Ecto neural progenitor cell (in vitro differentiated cells): ENCODE data around the gene ZFP3.
"Not testable (repeated sequence)": the region's sequence is repeated elsewhere in the genome, so short reads cannot be mapped to it uniquely, and the experiment has no call there.

Experiments
- DNase-seq: peaks from one replicate; pipeline ENCODE4 v3.0.0-alpha.2; 2018; ENCODE audit warnings: low spot score

ZFP3 gene

GRCh38 chr17:5077781-5078105, 524 bp upstream of the ZFP3 start:
- DNase-seq, result no peak

- DNase-seq, result no peak
These were observed 2.3 kb downstream of the ZFP3 start for GRCh38 chr17:5080591-5080990.

GRCh38 chr17:5092218-5093010, 14.1 kb downstream of the ZFP3 start:
- no peak for DNase-seq

DNA sequence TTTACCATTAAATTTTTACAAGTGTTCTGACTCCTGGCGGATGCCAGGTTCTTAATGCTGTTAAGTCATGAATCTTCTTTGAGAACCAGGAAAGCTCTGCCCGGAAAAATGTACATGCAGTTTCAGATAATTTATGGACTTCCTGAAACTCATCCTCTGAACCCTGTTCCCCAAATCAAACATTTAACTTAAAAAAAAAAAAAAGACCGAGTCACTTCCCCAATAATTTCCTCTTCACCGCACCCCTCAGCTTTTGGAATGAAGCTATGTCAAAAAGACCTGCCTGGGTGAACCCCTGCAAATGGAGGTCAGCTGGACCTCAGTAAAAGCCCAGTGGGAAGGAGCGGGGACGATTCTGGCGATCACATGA, 18.4 kb downstream of the ZFP3 start:
- DNase-seq, result no peak

DNA sequence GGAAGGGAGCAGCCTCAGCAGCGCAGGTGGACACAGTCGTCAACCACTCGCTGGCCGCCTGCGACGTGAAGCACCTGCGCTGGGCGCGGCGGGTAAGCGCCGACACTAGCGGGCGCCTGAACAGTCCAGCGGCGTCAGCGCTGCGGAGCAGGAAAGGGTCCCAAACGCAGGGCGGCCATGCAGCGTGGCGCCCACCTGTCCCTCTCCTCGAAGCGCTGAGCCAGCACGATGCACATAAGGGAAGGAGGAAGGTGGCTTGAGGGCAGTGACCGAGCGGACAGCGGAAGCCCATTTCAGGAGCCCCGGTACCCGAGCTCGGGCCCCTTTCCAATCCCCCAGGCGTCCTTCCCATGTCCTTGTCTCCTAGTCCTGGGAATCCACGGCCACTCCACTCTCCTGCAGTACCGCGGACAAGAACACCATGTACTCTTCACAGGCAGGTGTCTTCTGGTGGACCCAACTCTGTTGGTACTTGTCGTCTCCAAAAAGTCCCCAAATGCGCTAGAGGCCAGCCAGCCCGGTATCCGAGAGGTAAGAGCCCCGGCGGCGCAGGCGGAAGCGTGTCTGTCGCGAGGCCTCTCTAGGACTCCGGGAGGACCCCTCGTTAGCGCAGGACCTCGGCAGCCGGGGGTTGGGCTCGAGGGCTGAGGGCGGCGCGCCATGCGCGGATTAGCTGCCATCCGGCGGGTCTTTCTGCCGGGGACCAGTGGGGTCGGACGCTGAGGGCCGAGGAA, 19.0 kb downstream of the ZFP3 start:
- DNase-seq, result peak; percentile 90

DNA sequence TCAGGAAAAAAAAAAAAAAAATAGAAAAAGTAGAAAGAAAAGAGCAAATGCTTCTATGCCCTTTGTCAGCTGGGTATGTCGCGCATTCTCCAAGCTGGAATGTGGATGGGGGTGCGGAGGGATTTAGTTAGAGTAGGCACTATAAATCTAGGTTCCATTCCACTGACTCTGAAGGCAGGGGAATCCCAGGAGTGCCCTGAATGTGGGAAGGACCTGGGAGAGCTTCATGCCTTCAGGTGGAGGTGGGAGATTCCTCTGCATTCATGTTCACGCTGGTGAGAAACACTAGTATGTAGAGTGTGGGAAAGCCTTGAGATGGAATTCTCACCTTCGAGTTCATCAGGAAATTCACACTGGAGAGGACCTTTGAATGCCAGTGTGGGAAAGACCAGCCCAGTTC, 21.0 kb downstream of the ZFP3 start:
- DNase-seq, result no peak

- DNase-seq, result no peak
These were observed 22.6 kb downstream of the ZFP3 start for GRCh38 chr17:5100832-5101231.

GRCh38 chr17:5110816-5111215, 32.5 kb downstream of the ZFP3 start:
- no peak for DNase-seq

DNA sequence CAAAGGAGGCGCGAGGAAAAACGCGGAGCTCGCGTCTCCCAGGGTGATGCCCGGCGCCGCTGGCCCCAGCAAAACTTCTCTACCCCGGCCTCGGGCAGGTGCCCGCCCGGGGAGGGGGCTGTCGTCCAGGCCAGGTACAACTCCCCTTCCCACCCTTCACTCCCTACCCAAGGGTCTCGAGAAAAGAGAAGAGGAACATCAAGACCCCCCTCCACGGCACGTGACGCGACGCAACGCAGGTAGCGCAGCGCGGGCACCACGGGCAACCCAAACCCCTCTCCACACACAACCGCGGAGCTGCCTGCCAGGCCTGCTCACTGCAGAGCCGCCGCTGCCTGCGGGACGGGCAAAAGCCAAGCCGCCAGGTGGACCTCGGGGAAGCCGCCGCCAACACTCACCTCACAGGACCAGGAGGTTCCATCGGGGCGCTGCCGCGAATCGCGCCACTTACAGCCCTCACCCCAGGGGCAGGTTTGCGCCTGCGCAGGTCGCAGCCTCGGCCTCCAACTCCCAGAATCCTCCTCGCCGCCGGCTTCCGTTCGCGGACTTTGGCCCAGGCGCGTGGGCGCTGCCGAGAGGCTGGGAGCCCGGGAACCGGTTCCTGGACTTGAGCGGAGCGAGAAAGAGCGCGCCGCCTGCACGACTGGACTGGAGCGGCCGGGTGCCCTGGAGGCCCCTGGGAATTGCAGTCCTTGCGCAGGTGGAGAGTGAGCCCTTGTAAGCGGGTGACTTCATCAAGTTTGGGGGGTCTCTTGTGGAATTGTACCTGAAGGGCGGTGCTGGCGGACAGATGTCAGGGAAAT, 33.3 kb downstream of the ZFP3 start, which contains the start of gene ZNF232:
Gene ZNF232, minus strand, starts transcription at position 477 of the 803 bp plus-strand sequence. Its CDS starts 56 bp downstream, at position 421.
- peak; percentile 99 for DNase-seq

- DNase-seq, result no peak
These were observed 37.7 kb downstream of the ZFP3 start, which contains the start of gene USP6 for GRCh38 chr17:5115673-5116651. USP6 (plus strand) TSS chr17:5116032; CDS start chr17:5130368, 14,336 bp downstream.

DNA sequence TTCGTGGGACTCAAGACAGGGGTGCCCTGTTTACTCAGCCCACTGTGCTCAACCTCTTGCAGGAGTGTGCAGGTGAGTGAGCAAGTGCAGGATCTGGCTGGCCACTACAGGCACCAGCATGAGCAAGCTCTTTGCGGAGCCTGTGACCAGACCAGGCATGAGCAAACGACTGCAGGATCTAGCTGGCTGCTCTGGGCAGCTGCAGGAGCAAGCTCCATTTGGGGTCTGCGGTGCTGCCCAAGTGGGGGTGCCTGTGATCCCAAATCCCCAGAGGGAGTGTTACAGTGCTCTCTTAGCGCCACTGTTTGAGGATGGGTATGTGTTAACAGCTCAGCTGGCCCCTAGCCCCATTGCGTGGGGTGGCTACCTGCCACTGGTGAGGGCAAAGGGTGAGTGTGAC, 40.0 kb downstream of the ZFP3 start:
- no peak for DNase-seq

DNA sequence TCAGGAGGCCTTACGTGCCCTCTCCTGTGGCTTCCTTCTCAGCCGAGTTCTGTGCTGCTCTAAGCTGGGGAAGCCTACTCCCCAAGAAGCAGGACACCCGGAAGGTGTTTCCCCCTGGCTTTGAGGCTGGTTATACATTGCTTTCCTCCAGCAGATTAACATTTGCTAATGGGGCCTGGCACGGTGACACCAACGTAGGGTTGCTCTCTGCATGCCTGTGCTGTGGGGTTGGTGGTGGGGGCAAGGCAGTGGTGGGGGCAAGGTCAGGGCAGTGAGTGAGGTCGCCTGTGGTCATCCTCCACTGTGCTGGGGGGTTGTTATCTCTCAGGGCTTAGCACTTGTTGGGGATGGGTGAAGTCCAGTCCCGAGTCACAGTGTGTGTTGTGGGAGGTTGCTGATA, 41.8 kb downstream of the ZFP3 start:
- DNase-seq, result no peak

DNA sequence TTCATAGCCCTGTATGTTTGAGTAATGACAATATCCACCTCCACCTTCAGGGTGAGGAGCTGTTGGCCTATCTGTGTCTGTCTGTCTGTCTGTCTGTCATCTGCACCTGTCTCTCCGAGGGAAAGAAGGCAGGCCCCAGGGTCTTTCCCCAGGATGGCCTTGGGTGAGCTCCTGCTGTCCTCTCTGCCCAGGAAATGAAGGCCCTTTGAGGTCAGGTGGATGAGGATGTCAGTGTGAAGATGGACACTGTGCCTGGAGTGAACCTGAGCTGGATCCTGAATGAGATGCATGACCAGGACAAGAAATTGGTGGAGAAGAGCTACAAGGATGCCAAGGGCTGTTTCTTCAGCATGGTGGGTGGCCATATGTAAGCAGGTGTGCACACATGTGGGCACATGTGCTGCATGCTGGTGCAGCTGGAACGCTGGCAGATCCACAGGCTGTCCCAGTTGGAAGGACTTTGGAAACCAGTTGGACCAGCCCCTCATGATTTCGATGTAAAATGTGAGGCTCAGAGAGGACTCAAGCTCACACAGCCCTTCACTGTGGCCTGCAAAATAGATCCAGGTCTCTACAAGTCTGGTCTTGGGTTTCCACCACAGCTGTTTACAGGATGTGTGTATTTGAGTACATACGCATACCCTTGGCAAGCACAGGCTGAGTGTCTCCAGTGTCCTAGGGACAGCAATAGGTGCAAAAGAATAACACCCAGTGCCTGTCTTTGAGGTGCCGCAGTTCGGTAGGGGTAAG, 42.3 kb downstream of the ZFP3 start:
- DNase-seq, result peak; percentile 36

DNA sequence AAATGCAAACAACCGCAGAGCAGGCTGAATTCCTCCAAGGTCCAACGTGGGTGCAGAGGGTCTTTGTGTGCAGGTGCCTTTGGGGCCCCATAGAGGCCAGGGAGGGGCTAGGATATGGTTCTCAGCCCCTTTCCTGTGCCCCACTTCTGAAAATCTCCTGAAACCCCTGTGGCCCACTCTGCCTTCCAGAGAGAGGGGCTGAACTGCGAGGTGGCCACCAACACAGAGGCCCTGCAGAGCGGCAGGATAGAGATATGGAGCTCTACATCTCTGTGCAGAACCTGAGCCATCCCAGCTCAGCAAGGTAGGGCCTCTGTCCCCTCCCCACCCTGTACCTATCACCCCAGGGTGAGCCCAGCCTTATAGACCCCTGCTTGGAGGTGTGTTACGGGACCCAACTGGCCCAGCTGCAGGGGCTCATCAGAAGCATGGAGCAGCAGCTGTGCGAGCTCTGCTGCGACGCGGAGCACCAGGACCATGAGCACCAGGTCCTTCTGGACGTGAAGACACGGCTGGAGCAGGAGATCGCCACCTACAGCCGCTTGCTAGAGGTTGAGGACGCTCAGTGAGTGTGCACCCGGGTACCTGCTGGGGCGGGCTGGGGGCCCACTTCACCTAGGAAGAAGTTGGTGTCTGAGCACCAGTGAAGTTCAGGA, 43.0 kb downstream of the ZFP3 start:
- DNase-seq, result peak; percentile 46

GRCh38 chr17:5122056-5122455, 43.8 kb downstream of the ZFP3 start:
- DNase-seq, result not testable (repeated sequence)

DNA sequence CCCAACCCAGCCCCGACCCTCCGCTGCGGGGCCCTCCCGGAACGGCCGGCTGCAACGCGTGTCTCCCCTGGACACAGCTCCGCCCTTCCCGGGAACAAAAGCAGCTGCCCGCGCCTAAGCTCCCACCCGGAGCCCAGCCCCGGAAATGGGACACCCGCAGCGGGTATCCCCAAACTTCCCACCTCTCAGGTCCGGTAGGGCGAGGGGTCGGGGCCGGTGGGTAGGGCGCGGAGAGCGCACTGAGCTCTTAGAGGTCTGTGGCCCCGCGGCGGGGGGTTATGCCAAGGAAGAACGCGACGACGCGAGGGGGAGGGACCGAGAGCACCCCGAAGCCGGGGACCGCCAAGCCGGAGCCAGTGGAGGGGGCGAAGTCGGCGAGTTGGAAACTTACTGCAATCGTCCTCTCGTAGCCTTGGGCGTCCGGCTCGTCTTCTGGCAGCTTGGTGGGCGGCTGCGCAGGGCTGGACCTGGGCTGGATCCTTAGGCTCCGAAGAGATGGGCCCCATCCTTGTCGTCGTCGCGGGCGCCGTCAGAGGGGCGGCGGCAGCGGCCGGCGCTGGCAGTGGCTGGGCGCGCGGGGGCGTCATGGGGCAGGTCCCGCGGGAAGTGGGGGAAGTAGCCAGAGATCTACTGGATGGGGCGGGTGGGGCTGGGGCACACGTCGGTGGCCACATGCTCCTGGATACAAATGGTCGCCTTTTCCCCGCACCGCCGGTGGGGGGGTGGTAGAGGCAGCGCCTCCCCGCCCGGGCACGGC, 44.5 kb downstream of the ZFP3 start:
- peak; percentile 74 for DNase-seq

DNA sequence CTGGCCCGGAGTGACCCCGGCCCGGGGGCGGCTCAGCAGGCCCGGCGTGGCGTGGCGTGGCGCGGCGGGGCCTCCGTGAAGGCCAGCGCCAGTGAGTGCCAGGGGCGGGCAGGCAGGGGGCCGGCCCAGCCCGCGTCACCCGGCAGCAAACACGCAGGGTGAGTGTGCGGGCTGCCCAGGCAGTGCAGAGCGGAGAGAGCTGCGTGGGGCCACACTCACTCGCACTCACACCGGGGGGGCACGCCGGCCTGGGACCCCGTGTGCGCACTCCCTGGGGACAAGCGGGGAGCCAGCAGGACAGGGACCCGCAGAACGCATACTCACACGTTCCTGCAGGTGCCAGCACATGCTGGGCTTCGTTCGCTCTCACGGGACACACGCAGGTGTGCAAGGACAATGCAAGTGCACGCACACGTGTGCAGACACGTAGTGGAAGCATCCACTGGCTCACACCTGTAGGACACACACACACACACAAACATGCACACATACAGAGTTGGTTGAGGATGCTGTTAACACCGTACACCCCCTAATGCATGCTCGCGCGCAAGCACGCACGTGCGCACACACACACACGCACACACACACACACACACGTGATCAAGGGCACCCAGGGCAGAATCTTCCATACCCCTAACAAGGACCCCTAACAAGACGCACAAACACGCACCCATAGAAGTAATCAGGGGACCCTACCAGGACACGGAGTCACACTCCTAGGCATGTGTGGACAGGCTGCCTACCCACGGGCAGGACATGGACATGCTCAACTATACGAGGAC, 45.3 kb downstream of the ZFP3 start:
- DNase-seq, result peak; percentile 55

DNA sequence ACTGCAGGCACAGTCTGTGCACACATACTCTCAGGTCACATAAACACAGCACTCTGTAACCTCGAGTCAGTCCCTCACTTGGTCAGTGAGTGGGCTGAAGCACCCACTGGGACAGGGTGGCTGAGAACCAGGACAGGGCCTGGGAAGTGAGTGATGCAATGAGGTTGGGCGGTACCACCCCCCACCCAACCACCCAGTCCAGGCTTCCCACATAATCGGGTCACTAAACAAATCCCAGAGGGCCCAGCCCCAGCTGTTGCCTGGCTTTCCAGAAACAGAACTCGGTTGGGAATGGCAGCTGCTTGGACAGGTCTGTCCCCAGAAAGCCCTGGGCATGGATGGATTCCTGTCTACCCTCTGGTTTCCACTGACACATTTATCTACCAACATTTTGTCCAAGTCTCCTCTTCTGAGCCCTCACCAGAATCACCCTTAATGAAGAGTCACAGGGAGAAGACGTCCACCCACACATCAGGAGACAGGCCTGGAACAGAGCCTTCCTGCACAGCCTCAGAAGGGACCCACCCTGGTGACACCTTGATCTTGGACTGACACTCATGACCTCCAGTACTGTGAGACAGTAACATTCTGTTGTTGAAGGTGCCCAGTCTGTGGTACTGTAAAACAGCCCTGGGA, 46.0 kb downstream of the ZFP3 start:
- DNase-seq, result not testable (repeated sequence)
